Adipocyte (in vitro differentiated cells): ENCODE results near the gene TSPAN12.
"Not testable (repeated sequence)": the region's sequence is repeated elsewhere in the genome, so short reads cannot be mapped to it uniquely, and the experiment has no call there.

Experiments
- DNase-seq: peaks from one replicate; pipeline ENCODE4 v3.0.0-alpha.2; 2015; ENCODE audit warnings: low read depth
- H3K27me3 ChIP-seq: replicated peaks from 2 replicates; pipeline ENCODE4 v1.7.0; 2013; ENCODE audit warnings: mild to moderate bottlenecking, low read length, moderate library complexity; ENCODE audit not compliant: control insufficient read depth, insufficient read depth
- H3K36me3 ChIP-seq: 2 replicates; pipeline ENCODE4 v1.7.0; 2013; ENCODE audit warnings: low read length, mild to moderate bottlenecking, moderate library complexity; ENCODE audit not compliant: control insufficient read depth, insufficient read depth, severe bottlenecking
- H3K4me1 ChIP-seq: 2 replicates; pipeline ENCODE4 v1.7.0; 2013; ENCODE audit warnings: mild to moderate bottlenecking, low read length, moderate library complexity; ENCODE audit not compliant: control insufficient read depth, insufficient read depth
- H3K4me3 ChIP-seq: 2 replicates; pipeline ENCODE4 v1.7.0; 2013; ENCODE audit warnings: mild to moderate bottlenecking, low read length, moderate library complexity
- H3K9ac ChIP-seq: 2 replicates; pipeline ENCODE4 v1.7.0; 2013; ENCODE audit warnings: mild to moderate bottlenecking, low read length, moderate library complexity
- H3K9me3 ChIP-seq: 2 replicates; pipeline ENCODE4 v1.7.0; 2013; ENCODE audit warnings: mild to moderate bottlenecking, low read length, moderate library complexity; ENCODE audit not compliant: control insufficient read depth

Gene TSPAN12

GRCh38 chr7:120857588-120858573 lies at the start of gene TSPAN12:
Gene TSPAN12, minus strand, starts transcription at chr7:120858144. Its CDS starts 1,381 bp downstream, at chr7:120856763.
- H3K27me3 ChIP-seq = peaks cover 9% of the 10 kb centered on the region
- H3K4me3 ChIP-seq = peak within 1 kb of the TSS; percentile 95
- no peaks in the 10 kb centered on the region for H3K36me3 ChIP-seq
- peak; percentile 87 for DNase-seq
- H3K9ac ChIP-seq = peak within 1 kb of the TSS; percentile 83
- peaks cover 11% of the 10 kb centered on the region for H3K4me1 ChIP-seq
- no peaks in the 10 kb centered on the region for H3K9me3 ChIP-seq

- Histone ChIP-seq H3K36me3 (no peaks in the 10 kb centered on the region), H3K4me3 (no peak overlapping the region), H3K9ac (no peak overlapping the region), H3K4me1 (no peaks in the 10 kb centered on the region), H3K27me3 (no peaks in the 10 kb centered on the region), H3K9me3 (peaks cover 4% of the 10 kb centered on the region)
- DNase-seq = no peak
These were observed 41.0 kb upstream of the TSPAN12 start for GRCh38 chr7:120898715-120899499.

- peaks cover 26% of the 10 kb centered on the region for H3K9me3 ChIP-seq
- H3K4me1 ChIP-seq, H3K9ac ChIP-seq, H3K4me3 ChIP-seq, H3K36me3 ChIP-seq, H3K27me3 ChIP-seq, DNase-seq: not testable (repeated sequence)
These were observed 37.3 kb upstream of the TSPAN12 start for GRCh38 chr7:120895253-120895652.

- not testable (repeated sequence) for H3K36me3 ChIP-seq, H3K9me3 ChIP-seq, H3K4me3 ChIP-seq, DNase-seq, H3K4me1 ChIP-seq, H3K27me3 ChIP-seq, H3K9ac ChIP-seq
These were observed 27.7 kb upstream of the TSPAN12 start for GRCh38 chr7:120885602-120886001.

GRCh38 chr7:120877701-120878100 lies 19.8 kb upstream of the TSPAN12 start:
- no peaks in the 10 kb centered on the region for H3K4me1 ChIP-seq
- H3K9ac ChIP-seq = no peak overlapping the region
- H3K9me3 ChIP-seq = no peaks in the 10 kb centered on the region
- H3K36me3 ChIP-seq = no peaks in the 10 kb centered on the region
- no peak overlapping the region for H3K4me3 ChIP-seq
- no peaks in the 10 kb centered on the region for H3K27me3 ChIP-seq
- DNase-seq = peak; percentile 48

GRCh38 chr7:120876922-120877321 lies 19.0 kb upstream of the TSPAN12 start:
- no peaks in the 10 kb centered on the region for H3K36me3 ChIP-seq
- no peaks in the 10 kb centered on the region for H3K27me3 ChIP-seq
- no peak overlapping the region for H3K4me3 ChIP-seq
- H3K9ac ChIP-seq = no peak overlapping the region
- no peaks in the 10 kb centered on the region for H3K9me3 ChIP-seq
- no peak for DNase-seq
- H3K4me1 ChIP-seq = no peaks in the 10 kb centered on the region

- no peaks in the 10 kb centered on the region for H3K4me1 ChIP-seq
- no peak overlapping the region for H3K4me3 ChIP-seq
- H3K36me3 ChIP-seq = no peaks in the 10 kb centered on the region
- no peaks in the 10 kb centered on the region for H3K9me3 ChIP-seq
- H3K9ac ChIP-seq = no peak overlapping the region
- DNase-seq = no peak
- no peaks in the 10 kb centered on the region for H3K27me3 ChIP-seq
These were observed 16.8 kb upstream of the TSPAN12 start for GRCh38 chr7:120874722-120875121.

GRCh38 chr7:120874016-120874415 lies 16.1 kb upstream of the TSPAN12 start:
- Histone ChIP-seq H3K27me3 (no peaks in the 10 kb centered on the region), H3K36me3 (no peaks in the 10 kb centered on the region), H3K9ac (no peak overlapping the region)

GRCh38 chr7:120873401-120873800 lies 15.5 kb upstream of the TSPAN12 start:
- Histone ChIP-seq H3K36me3 (no peaks in the 10 kb centered on the region), H3K4me3 (no peak overlapping the region), H3K27me3 (no peaks in the 10 kb centered on the region), H3K9ac (no peak overlapping the region), H3K4me1 (no peaks in the 10 kb centered on the region), H3K9me3 (no peaks in the 10 kb centered on the region)
- DNase-seq = no peak

More at GRCh38 chr7:120874016-120874415, 16.1 kb upstream of the TSPAN12 start:
- no peak for DNase-seq
- Histone ChIP-seq H3K4me3 (no peak overlapping the region), H3K9me3 (no peaks in the 10 kb centered on the region), H3K4me1 (no peaks in the 10 kb centered on the region)

GRCh38 chr7:120869700-120870099 lies 11.8 kb upstream of the TSPAN12 start:
- DNase-seq = no peak
- Histone ChIP-seq H3K9ac (no peak overlapping the region), H3K4me1 (no peaks in the 10 kb centered on the region), H3K9me3 (no peaks in the 10 kb centered on the region), H3K27me3 (no peaks in the 10 kb centered on the region), H3K4me3 (no peak overlapping the region), H3K36me3 (no peaks in the 10 kb centered on the region)

GRCh38 chr7:120867932-120868331 lies 10.0 kb upstream of the TSPAN12 start:
- H3K27me3 ChIP-seq = no peaks in the 10 kb centered on the region
- no peaks in the 10 kb centered on the region for H3K4me1 ChIP-seq
- no peak overlapping the region for H3K4me3 ChIP-seq
- H3K9me3 ChIP-seq = no peaks in the 10 kb centered on the region
- no peaks in the 10 kb centered on the region for H3K36me3 ChIP-seq
- no peak for DNase-seq
- no peak overlapping the region for H3K9ac ChIP-seq
